ENCODE data around the gene ZNRF1.

- TF ChIP-seq CTCF (conservative IDR thresholded peaks at IDR 0.05; ENCODE audit: low read depth, low read length) (no peak), EZH2 (IDR thresholded peaks at IDR 0.05; ENCODE audit: borderline replicate concordance, low read depth, low read length, poor library complexity, severe bottlenecking) (no peak)
Measured at GRCh38 chr16:75024594-75024993, 25.8 kb downstream of the ZNRF1 start.
